K562 (cell line): Measurements from ENCODE around the gene TTLL10. TPM values are rescaled to one million over a fixed set of nuclear protein-coding genes. Genes with fewer than 3 reads are reported as not detected.
A peak's percentile ranks its signal among the peaks of the same experiment; 100 is the strongest.

Source experiments
- ARID1B ChIP-seq: fragments of 450-650 bp; IDR thresholded peaks from 2 replicates; pipeline ENCODE4 v1.6.1; 2016; ENCODE audit warnings: antibody characterized with exemption, mild to moderate bottlenecking, inconsistent platforms
- CCAR2 ChIP-seq: fragments of 200-400 bp; formaldehyde crosslinking; IDR thresholded peaks from 2 replicates; pipeline ENCODE4 v1.6.1; 2017; ENCODE audit warnings: mild to moderate bottlenecking, low read depth, low read length
- CHCHD3 ChIP-seq: fragments of 250-450 bp; sonication (Bioruptor Pico); IDR thresholded peaks from 2 replicates; pipeline ENCODE4 v2.1.2; 2022; ENCODE audit warnings: mild to moderate bottlenecking
- ETV1 ChIP-seq: fragments of 450-650 bp; conservative IDR thresholded peaks from 2 replicates; pipeline ENCODE4 v1.6.1; 2016; ENCODE audit warnings: missing genetic modification characterization, control low read depth, low read depth, missing compliant biosample characterization
- HNRNPUL1 ChIP-seq: fragments of 200-400 bp; formaldehyde crosslinking; IDR thresholded peaks from 2 replicates; pipeline ENCODE4 v1.6.1; 2017; ENCODE audit warnings: low read length
- KDM2B ChIP-seq: fragments of 250-450 bp; sonication (Bioruptor Pico); IDR thresholded peaks from 2 replicates; pipeline ENCODE4 v1.8.0; 2021; ENCODE audit warnings: mild to moderate bottlenecking, moderate library complexity
- KLF13 ChIP-seq: fragments of 450-650 bp; IDR thresholded peaks from 2 replicates; pipeline ENCODE4 v1.6.1; 2016; ENCODE audit warnings: missing genetic modification characterization, low read depth, mild to moderate bottlenecking, missing compliant biosample characterization, moderate library complexity, borderline replicate concordance
- MCM2 ChIP-seq: fragments of 450-650 bp; IDR thresholded peaks from 2 replicates; pipeline ENCODE4 v1.6.1; 2017; ENCODE audit warnings: low read depth, mild to moderate bottlenecking
- MEIS2 ChIP-seq: fragments of 450-650 bp; IDR thresholded peaks from 2 replicates; pipeline ENCODE4 v1.6.1; 2014; ENCODE audit warnings: mild to moderate bottlenecking; ENCODE audit not compliant: partially characterized antibody
- RFX1 ChIP-seq: fragments of 450-650 bp; IDR thresholded peaks from 2 replicates; pipeline ENCODE4 v1.6.1; 2016; ENCODE audit warnings: mild to moderate bottlenecking, moderate library complexity
- STAG1 ChIP-seq: sonication (generic); formaldehyde crosslinking; IDR thresholded peaks from 2 replicates; pipeline ENCODE4 v1.5.0; 2020; ENCODE audit warnings: missing genetic modification reagents, borderline replicate concordance
- TCF3 ChIP-seq: sonication (generic); formaldehyde crosslinking; IDR thresholded peaks from 2 replicates; pipeline ENCODE4 v1.4.0; 2020; ENCODE audit warnings: mild to moderate bottlenecking, missing genetic modification reagents
- ZNF444 ChIP-seq: fragments of 250-450 bp; sonication (Bioruptor Pico); IDR thresholded peaks from 2 replicates; pipeline ENCODE4 v1.4.0; 2020; ENCODE audit warnings: mild to moderate bottlenecking, moderate library complexity
- ZNF780A ChIP-seq: fragments of 250-450 bp; sonication (Bioruptor Pico); IDR thresholded peaks from 2 replicates; pipeline ENCODE4 v1.5.0; 2021; ENCODE audit warnings: mild to moderate bottlenecking
- polyA plus RNA-seq, 8 experiments: library from polyadenylated mRNA; depleted of rRNA in 4 of 8; stranded (reverse) in 5 of 8; unstranded in 3 of 8; fragments of >200 nt; fragmentation: Nextera tagmentation in 2 of 8; fragmentation: Illumina TruSeq in 1 of 8; extraction: Ambion mirVana in 2 of 8; extraction: Trizol in 1 of 8; gene quantifications; 2 replicates each; pipeline versions ENCODE4 v1.2.1 to v1.2.3, GENCODE V29; 2011 to 2014; ENCODE audit warnings: inconsistent platforms in 1 of 8, missing spikeins in 1 of 8
- total RNA-seq, 7 experiments: library from RNA; depleted of rRNA in 6 of 7; stranded (reverse); fragments of >200 nt in 6 of 7; fragmentation: Illumina TruSeq in 2 of 7; extraction: Trizol in 2 of 7; gene quantifications; 2 replicates each; pipeline versions ENCODE4 v1.2.1 to v1.2.3, GENCODE V29; 2011 to 2021; ENCODE audit warnings: low replicate concordance in 1 of 7
- TF ChIP-seq, protein P1 (sequence below): fragments of 200-800 bp; sonication (Bioruptor generic); IDR thresholded peaks from 2 replicates; pipeline ENCODE4 v1.6.1; 2016; ENCODE audit warnings: missing genetic modification characterization, missing compliant biosample characterization
- TF ChIP-seq, protein P2 (sequence below): sonication (generic); formaldehyde crosslinking; IDR thresholded peaks from 2 replicates; pipeline ENCODE4 v1.8.0; 2023; ENCODE audit warnings: missing genetic modification reagents, mild to moderate bottlenecking, borderline replicate concordance
- TF ChIP-seq, protein P3 (sequence below): sonication (generic); formaldehyde crosslinking; IDR thresholded peaks from 2 replicates; pipeline ENCODE4 v1.5.0; 2020; ENCODE audit warnings: missing genetic modification reagents

Gene TTLL10
- total and polyA plus RNA-seq, 9 of the 15 experiments (the other 6 are each of a cell fraction or from before 2014, with no cell fraction given), result not detected

DNA sequence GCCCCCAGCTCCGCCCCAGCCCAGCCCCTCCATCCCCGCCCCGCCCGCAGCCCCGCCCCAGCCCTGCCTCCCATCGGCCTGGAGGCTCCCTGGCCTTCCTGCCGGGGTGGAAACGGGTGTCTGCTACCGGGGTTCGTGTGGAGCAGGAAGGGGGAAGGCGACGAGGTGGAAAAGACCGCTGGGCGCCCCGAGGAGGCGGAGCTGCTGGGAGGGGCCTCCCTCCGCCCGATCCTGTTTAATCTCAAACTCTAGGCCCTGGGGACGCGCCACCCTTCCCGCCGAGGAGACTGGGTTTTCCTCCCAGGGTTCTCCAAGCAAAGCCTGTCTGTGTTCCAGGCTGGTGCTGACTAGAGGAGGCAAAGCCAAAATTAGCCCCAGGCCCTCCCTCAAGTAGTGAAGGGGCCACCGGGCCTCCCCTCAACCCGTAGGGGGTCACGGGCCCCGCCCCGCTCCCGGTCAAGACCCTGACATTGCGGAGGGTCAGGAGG is 16.2 kb upstream of the TTLL10 start (continued):
- TF ChIP-seq, protein P1, sequence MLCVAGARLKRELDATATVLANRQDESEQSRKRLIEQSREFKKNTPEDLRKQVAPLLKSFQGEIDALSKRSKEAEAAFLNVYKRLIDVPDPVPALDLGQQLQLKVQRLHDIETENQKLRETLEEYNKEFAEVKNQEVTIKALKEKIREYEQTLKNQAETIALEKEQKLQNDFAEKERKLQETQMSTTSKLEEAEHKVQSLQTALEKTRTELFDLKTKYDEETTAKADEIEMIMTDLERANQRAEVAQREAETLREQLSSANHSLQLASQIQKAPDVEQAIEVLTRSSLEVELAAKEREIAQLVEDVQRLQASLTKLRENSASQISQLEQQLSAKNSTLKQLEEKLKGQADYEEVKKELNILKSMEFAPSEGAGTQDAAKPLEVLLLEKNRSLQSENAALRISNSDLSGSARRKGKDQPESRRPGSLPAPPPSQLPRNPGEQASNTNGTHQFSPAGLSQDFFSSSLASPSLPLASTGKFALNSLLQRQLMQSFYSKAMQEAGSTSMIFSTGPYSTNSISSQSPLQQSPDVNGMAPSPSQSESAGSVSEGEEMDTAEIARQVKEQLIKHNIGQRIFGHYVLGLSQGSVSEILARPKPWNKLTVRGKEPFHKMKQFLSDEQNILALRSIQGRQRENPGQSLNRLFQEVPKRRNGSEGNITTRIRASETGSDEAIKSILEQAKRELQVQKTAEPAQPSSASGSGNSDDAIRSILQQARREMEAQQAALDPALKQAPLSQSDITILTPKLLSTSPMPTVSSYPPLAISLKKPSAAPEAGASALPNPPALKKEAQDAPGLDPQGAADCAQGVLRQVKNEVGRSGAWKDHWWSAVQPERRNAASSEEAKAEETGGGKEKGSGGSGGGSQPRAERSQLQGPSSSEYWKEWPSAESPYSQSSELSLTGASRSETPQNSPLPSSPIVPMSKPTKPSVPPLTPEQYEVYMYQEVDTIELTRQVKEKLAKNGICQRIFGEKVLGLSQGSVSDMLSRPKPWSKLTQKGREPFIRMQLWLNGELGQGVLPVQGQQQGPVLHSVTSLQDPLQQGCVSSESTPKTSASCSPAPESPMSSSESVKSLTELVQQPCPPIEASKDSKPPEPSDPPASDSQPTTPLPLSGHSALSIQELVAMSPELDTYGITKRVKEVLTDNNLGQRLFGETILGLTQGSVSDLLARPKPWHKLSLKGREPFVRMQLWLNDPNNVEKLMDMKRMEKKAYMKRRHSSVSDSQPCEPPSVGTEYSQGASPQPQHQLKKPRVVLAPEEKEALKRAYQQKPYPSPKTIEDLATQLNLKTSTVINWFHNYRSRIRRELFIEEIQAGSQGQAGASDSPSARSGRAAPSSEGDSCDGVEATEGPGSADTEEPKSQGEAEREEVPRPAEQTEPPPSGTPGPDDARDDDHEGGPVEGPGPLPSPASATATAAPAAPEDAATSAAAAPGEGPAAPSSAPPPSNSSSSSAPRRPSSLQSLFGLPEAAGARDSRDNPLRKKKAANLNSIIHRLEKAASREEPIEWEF (CRISPR knock-in tag), result 0 out of 2 replicates have a peak, but pooled peaks have one; percentile 16
- TF ChIP-seq HNRNPUL1, result no peak
- TF ChIP-seq, protein P2, sequence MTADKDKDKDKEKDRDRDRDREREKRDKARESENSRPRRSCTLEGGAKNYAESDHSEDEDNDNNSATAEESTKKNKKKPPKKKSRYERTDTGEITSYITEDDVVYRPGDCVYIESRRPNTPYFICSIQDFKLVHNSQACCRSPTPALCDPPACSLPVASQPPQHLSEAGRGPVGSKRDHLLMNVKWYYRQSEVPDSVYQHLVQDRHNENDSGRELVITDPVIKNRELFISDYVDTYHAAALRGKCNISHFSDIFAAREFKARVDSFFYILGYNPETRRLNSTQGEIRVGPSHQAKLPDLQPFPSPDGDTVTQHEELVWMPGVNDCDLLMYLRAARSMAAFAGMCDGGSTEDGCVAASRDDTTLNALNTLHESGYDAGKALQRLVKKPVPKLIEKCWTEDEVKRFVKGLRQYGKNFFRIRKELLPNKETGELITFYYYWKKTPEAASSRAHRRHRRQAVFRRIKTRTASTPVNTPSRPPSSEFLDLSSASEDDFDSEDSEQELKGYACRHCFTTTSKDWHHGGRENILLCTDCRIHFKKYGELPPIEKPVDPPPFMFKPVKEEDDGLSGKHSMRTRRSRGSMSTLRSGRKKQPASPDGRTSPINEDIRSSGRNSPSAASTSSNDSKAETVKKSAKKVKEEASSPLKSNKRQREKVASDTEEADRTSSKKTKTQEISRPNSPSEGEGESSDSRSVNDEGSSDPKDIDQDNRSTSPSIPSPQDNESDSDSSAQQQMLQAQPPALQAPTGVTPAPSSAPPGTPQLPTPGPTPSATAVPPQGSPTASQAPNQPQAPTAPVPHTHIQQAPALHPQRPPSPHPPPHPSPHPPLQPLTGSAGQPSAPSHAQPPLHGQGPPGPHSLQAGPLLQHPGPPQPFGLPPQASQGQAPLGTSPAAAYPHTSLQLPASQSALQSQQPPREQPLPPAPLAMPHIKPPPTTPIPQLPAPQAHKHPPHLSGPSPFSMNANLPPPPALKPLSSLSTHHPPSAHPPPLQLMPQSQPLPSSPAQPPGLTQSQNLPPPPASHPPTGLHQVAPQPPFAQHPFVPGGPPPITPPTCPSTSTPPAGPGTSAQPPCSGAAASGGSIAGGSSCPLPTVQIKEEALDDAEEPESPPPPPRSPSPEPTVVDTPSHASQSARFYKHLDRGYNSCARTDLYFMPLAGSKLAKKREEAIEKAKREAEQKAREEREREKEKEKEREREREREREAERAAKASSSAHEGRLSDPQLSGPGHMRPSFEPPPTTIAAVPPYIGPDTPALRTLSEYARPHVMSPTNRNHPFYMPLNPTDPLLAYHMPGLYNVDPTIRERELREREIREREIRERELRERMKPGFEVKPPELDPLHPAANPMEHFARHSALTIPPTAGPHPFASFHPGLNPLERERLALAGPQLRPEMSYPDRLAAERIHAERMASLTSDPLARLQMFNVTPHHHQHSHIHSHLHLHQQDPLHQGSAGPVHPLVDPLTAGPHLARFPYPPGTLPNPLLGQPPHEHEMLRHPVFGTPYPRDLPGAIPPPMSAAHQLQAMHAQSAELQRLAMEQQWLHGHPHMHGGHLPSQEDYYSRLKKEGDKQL (CRISPR knock-in tag), result no peak
- TF ChIP-seq CHCHD3 (CRISPR knock-in tag), result no peak
- peak; percentile 41; the same call in 1 of the 2 replicates for TF ChIP-seq ARID1B
- no peak for TF ChIP-seq ZNF780A (CRISPR knock-in tag)
- TF ChIP-seq, protein P3, sequence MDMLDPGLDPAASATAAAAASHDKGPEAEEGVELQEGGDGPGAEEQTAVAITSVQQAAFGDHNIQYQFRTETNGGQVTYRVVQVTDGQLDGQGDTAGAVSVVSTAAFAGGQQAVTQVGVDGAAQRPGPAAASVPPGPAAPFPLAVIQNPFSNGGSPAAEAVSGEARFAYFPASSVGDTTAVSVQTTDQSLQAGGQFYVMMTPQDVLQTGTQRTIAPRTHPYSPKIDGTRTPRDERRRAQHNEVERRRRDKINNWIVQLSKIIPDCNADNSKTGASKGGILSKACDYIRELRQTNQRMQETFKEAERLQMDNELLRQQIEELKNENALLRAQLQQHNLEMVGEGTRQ, result no peak
- TF ChIP-seq STAG1, result no peak
- TF ChIP-seq KDM2B, result no peak; the same call in 1 of the 2 replicates
- TF ChIP-seq CCAR2, result no peak
- no peak; the same call in 1 of the 2 replicates for TF ChIP-seq ETV1 (tag)
- no peak for TF ChIP-seq MEIS2
- no peak for TF ChIP-seq TCF3
- no peak for TF ChIP-seq RFX1
- no peak for TF ChIP-seq ZNF444 (CRISPR knock-in tag)
- no peak for TF ChIP-seq MCM2
- no peak for TF ChIP-seq KLF13
